HG03108 (cell line): ENCODE results near the gene NME7.
A peak's percentile ranks its signal among the peaks of the same experiment; 100 is the strongest.

Source experiments
- ATAC-seq: cut with Tn5 transposase; IDR thresholded peaks from one replicate; pipeline ENCODE4 v1.9.1; 2021; ENCODE audit warnings: moderate library complexity; ENCODE audit not compliant: unreplicated experiment

Gene NME7

DNA sequence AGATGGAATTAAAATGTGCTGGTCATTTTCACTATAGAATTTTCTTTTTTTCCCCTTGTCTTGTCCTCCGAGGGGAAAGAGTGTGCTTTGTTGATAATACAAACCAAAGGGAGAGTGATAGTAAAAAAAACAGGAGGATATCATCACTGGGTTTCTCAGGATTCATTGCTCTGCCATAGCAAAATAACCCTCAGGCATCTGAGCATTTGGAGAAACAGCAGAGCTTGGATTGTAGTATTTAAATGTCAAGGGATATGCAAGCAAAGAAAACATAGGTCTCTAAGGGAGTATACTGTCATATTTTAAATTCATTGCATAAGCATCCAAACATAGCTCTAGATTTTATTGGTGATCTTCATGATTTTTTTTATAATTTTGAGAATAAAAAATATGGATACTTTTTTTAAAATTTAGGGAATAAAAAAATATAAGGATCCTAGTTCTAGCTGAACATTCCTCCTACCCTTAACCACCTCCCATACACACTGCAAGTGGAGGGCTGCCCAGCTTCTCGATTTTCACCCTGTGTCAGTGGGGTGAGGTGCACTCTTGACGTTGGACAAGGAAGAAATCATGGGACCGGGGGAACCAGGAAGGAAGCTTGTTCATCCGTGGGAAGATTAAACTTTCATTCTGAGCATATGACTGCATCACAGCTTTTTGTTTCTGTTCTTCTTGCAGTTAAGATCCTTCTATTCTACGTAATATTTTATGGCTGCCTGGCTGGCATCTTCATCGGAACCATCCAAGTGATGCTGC is 256.7 kb downstream of the NME7 start:
- ATAC-seq, result no peak

- ATAC-seq, result no peak
Measured at GRCh38 chr1:169110236-169110635, 257.4 kb downstream of the NME7 start.

DNA sequence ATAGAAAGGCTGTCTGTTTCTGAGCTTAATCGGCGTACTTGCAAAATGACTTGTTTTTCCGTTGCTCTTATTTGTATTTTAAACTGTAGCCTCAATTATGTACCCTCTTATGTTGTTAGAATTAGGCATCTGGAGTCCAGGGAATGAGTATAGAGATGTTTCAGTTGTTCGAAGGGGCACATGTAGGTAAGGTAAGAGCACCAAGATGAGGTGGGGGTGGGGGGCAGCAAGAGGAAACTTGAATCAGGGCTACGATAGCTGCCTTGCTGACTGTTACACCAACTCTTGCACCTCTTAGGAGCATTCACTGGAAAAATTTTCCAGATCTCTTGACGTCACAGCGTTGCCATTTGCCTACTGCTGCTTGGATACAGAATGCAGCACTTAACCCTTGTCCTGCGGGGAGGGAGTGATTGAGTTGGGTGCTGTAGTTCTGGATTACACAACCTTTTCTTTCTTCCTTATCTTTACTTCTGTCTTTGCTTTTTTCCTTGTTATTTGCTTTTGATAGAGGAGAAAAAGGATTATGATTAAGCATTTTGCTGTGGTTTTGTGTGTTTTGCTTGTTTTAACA is 257.9 kb downstream of the NME7 start:
- ATAC-seq, result no peak

DNA sequence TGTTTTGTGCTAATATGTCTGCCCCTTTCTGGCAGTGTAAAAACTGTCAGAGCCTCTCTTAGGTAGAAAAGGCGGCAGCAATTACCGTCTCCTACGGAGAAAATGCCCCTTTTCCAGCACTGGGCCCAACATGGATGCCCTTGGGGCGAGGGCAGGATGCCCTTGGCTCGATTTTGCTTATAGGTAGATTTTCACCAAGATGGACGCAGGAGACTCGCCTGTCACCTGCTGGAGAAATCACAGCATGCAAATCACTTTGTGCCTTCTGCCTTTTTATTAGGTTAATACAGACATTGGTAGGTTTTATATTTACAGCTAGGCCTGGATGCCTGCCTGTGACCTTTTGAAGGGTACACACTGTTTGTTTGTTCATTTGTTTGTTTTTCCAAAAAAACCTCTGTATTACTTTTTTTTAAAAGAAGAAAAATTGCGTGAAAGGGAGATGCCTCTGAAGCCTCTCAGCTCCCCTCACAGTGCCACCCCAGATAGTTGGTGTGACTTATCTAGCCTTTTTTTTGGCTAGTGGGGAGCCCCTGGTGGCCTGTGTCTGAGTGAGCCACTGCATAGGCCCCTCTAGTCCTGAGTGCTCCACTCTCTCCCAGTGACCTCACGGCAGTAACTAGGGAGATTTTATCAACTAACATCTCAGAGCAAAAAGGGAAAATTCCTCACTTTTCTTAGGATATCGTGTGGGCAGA is 258.6 kb downstream of the NME7 start:
- no peak for ATAC-seq

DNA sequence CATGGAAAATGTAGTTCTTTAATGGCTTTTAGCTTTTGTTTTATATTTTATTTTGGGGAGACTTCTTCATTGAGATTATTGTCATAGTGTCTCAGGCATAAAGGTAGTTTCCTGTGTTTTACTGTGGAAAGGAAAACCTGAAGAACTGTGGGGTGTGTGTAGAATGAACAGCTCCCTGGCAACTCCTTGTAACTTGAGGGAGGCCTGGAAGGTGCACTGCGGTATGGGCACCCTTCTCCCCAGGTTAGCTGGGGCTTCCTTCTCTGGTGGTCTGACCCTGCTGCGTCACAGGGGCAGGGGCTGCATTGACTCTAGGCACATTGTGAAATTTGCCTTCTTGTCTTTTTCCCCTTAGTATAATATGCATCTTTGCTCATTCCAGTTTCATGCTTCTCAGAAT is 259.4 kb downstream of the NME7 start:
- ATAC-seq, result no peak

DNA sequence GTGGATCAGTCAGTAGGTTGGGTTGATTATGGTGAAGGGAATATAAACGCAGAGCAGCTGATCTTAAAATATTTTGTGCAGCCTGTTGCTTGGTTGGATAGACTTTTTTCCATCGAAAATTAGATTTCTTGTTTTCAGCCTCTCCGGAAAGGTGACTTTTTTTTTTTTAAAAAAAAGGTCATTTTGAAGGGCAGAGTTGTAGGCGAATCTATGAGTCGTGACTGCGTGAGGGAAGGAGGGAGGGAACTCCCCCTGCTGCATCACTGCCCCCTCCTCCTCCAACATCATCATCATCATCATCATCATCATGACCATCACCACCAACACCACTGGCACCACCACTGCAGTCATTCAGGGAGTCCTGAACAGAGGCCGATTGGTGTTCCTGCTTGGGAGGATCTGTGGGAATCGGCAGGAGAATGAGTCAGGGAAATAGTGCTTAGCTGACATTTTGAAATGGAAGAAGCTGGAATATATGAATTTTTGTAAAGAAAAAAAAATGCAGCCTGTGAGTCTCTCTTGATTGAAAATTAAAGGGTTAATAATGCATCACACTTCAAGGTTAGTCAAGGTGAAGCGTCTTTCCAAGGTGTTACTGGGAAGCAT is 259.9 kb downstream of the NME7 start:
- ATAC-seq, result no peak

DNA sequence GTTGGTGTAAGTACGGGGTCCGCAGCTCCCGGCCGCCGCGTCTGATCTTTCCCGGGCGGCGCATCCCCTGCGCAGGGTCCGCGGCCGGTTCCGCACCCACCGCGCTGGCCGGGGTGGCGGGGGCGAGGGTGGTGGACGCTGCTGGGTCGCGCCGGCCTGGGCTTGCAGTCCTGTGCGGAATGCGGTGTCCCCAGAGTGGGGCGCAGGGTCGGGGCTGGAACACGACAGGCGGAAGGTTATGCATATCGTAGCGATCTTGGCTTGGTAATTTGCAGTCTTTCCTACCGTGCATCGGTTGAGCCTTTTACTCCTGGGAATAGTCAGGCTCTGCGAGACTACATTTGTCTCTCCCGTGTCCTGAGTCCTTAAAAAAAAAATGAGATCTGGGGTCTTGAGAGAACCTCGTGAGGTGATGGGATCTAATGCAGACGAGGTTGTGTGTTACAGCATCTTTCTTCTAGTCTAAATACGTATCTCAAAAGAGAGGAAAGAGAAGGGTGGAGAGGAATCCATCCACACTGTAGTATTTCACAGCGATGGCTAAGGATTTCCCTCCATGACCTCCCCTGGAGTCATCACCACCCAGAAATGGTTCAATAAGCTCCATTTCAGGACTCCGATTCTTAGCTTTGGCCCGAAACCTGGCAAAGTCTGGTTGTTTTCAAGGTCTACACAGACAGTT is 260.5 kb downstream of the NME7 start:
- no peak for ATAC-seq

- peak; percentile 79 for ATAC-seq
Measured at GRCh38 chr1:169106095-169106920, 261.3 kb downstream of the NME7 start, which contains the start of gene ATP1B1. Gene ATP1B1 (plus strand): TSS chr1:169106690. CDS start chr1:169106830, 140 bp downstream.

- peak; percentile 33 for ATAC-seq
Measured at GRCh38 chr1:169105434-169106094, 262.0 kb downstream of the NME7 start.

DNA sequence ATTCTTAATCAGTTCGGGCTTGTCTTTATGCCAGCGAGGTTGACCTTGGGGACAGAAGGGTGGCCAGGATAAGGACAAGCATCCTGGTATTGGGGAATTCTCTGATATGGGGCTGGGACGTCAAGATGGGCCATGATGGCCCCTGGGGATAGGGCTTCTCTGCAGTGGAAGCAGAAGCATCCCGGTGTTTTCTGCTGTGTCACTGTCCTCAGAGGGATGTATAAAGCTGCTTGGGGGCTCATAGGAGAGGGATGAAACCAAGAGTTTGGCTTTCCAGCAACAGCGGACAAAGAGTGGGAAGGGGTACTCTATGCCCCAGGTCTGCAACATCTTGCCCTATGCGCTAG is 262.5 kb downstream of the NME7 start:
- ATAC-seq, result no peak

DNA sequence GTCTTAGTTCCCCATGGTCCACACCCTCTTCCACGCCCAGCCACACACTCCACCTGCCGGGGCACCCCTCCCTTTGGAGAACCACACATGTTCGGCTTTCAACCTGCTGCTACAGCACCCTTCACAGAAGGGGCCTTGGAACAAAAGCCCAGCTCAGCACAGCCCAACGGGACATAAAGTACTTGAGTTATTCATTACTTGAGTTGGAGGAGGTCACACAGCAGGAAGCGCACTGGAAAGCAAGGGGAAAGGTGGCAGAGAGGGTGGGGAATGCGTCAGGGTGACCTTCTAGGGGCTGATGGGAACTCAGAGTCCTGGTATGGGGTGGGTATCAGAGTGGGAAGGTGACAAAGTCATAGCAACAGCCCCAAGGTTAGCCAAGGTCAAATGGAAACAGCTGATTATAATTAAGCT is 264.1 kb downstream of the NME7 start:
- ATAC-seq, result no peak

- ATAC-seq, result no peak
Measured at GRCh38 chr1:169103002-169103401, 264.6 kb downstream of the NME7 start.

GRCh38 chr1:169102567-169102966 is 265.0 kb downstream of the NME7 start:
- no peak for ATAC-seq

- no peak for ATAC-seq
Measured at GRCh38 chr1:169100651-169101088, 266.9 kb downstream of the NME7 start.

DNA sequence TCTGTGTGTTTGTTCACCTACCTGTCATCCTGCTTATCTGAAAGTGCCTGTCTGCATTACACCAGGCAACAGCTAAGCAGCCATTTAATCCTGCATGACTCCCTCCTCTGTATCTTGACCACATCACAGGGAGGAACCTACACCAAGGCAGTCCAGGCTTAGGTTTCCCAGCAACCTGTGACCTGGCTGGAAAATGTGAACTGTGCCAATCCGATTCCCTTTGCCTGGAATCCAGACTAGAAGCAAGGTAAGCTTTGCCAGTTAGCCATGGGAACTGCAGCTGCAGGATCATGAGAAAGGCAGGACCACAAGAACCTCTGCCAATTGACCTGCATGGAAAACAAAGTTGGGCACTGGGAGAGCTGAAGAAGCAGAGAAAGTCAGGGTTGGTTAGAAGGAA is 267.4 kb downstream of the NME7 start:
- ATAC-seq, result no peak

- no peak for ATAC-seq
Measured at GRCh38 chr1:169099561-169099960, 268.0 kb downstream of the NME7 start.

DNA sequence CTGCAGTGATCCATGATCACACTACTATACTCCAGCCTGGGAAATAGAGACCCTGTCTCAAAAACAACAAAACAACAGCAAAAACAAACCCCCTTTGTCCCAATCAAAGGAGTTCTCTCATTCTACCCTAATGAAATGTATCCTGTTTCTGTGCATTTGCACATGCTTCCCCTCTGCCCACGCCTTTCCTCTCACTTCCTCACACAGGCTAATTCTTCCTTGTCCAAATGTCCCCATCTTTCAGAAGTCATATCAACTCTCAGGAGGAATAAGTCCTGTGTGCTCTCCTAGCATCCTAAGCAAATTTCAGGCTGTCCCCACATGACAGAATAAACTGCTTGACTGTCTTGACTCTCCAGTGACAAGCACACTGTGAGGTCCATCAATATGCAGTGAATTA is 269.2 kb downstream of the NME7 start:
- no peak for ATAC-seq

- ATAC-seq, result no peak
Measured at GRCh38 chr1:169094897-169095569, 272.6 kb downstream of the NME7 start.

DNA sequence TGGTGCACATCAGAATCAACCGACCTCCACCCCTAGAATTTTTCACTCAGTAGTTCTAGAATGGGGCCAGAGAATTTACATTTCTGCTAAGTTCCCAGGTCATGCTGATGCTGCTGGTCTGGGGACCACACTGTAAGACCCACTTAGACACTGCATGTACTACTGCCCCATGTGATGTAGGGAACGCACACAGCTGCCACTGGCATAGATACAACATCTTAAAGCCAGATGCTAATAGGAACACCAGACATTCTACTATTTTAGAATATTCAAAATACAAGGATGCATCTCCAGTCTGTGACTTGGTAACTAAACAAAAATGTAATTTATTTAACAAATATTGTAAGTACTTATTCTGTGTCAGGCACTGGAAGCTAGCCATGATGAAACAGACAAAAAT is 275.2 kb downstream of the NME7 start:
- no peak for ATAC-seq
